Fibroblast of villous mesenchyme (primary cell): ENCODE data around the gene GRIA1. TPM values are rescaled to one million over a fixed set of nuclear protein-coding genes. Genes with fewer than 3 reads are reported as not detected.

Experiments
- DNase-seq: peaks from one replicate; pipeline ENCODE4 v3.0.0-alpha.2; 2010; ENCODE audit warnings: low read depth
- H3K4me3 ChIP-seq: 2 replicates; pipeline ENCODE4 v1.5.1; 2011; ENCODE audit warnings: low read depth, mild to moderate bottlenecking, low read length
- total RNA-seq: library from RNA; depleted of rRNA; stranded (reverse); fragments of >200 nt; gene quantifications from 2 replicates; pipeline ENCODE4 v1.2.3, GENCODE V29; 2012
- TF ChIP-seq, protein P1 (sequence below): IDR thresholded peaks from 2 replicates; pipeline ENCODE4 v1.5.1; 2012; ENCODE audit warnings: low read depth, mild to moderate bottlenecking, low read length; ENCODE audit not compliant: insufficient read depth

The GRIA1 gene
- total RNA-seq, 1 donor: 22.5 TPM

DNA sequence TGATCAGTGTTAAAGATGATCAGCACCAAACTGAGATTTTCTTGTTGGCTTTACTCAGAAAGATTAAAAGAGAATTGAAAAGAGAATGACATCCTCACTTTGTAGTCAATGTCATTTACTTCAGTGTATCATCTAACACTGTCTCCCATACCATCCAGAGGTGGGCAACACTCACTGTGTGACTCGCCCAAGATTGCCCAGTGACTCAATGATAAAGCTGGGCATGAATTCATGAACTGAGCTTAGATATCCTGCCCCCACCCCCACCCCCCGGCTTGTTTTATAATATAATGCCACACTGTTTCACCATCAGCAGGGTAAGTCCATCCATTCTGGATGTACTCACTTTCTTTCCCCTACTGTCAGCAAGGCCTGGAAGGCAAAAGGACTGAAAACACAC, 306.1 kb downstream of the GRIA1 start:
- TF ChIP-seq, protein P1, sequence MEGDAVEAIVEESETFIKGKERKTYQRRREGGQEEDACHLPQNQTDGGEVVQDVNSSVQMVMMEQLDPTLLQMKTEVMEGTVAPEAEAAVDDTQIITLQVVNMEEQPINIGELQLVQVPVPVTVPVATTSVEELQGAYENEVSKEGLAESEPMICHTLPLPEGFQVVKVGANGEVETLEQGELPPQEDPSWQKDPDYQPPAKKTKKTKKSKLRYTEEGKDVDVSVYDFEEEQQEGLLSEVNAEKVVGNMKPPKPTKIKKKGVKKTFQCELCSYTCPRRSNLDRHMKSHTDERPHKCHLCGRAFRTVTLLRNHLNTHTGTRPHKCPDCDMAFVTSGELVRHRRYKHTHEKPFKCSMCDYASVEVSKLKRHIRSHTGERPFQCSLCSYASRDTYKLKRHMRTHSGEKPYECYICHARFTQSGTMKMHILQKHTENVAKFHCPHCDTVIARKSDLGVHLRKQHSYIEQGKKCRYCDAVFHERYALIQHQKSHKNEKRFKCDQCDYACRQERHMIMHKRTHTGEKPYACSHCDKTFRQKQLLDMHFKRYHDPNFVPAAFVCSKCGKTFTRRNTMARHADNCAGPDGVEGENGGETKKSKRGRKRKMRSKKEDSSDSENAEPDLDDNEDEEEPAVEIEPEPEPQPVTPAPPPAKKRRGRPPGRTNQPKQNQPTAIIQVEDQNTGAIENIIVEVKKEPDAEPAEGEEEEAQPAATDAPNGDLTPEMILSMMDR: no peak
- DNase-seq: no peak
- no peak overlapping the region for H3K4me3 ChIP-seq

- H3K4me3 ChIP-seq: no peak overlapping the region
- TF ChIP-seq, protein P1: no peak
- no peak for DNase-seq
Observed at GRCh38 chr5:153797484-153797883, 307.0 kb downstream of the GRIA1 start.

- no peak for DNase-seq
- TF ChIP-seq, protein P1: no peak
Observed at GRCh38 chr5:153798830-153799229, 308.4 kb downstream of the GRIA1 start.

DNA sequence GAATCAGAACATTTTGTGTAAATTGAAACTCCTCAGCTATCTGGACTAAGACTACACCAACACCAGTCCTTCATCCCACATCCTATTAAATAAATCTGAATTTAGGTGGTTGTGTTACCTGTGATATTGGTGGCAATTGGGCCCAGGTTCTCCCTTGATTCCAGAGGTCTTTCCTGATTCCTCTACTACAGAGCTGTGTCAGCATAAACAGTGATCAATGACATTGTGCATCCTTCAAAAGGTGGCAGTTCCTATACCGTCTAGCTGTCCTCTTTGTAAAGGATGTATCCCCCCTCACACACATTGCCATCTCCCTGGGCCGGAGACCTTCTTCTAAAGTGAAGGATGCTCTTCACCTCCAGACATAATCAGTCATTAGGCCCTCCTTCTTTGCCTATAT, 309.0 kb downstream of the GRIA1 start:
- H3K4me3 ChIP-seq: no peak overlapping the region
- TF ChIP-seq, protein P1: no peak
- no peak for DNase-seq

More at GRCh38 chr5:153798830-153799229, 308.4 kb downstream of the GRIA1 start:
- H3K4me3 ChIP-seq: no peak overlapping the region

DNA sequence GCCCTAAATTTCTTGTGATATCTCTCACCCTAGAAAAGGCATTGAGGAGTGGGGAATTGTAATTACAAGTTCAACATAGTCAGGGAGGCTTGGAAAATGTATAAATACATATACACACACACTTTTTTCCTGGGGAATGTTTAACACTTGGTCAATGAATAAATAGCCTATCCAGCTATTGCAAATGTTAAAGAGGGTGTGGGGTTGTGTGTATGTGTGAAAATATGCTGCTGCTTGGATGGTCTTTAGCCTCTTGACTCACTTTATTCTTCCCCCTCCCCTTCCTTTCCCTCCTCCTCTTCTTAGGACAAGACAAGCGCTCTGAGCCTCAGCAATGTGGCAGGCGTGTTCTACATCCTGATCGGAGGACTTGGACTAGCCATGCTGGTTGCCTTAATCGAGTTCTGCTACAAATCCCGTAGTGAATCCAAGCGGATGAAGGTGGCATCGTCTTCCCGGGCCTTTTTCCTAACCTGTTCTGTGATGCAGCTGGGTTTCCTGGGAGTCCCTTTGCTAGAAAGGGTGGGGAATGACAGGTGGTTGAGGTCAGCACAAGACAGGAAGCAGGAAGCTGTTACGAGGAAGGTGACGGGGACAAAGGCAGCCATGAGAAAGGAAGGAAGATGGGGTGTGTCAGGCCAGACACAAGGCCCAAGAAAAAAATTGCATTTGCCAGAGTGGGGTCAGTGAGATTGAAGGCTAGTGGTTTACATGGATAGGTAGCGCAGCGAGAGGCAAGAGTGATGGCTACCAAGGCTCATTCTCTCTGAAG, 311.8 kb downstream of the GRIA1 start:
- no peak overlapping the region for H3K4me3 ChIP-seq
- TF ChIP-seq, protein P1: no peak
- DNase-seq: no peak

- TF ChIP-seq, protein P1: no peak
- DNase-seq: no peak
- no peak overlapping the region for H3K4me3 ChIP-seq
Observed at GRCh38 chr5:153807801-153808200, 317.3 kb downstream of the GRIA1 start.

DNA sequence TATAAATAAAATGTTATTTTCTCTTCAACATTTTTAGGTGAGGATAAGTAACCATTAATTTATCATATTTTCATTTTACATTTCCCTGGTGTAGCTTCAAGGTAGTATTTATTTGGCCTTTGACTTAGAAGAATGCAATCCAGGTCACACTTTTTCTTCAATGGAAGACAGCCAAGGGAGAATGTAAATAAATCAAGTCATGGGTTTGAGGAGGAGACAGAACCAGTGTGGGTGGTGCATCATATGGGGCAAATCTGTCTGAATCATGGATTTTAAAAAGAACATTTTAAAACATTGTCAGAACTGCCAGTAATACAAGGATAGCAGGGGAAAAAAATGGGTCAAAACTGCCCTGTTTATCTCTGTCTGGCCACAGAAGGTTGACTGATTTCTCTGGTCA, 318.7 kb downstream of the GRIA1 start:
- H3K4me3 ChIP-seq: no peak overlapping the region
- DNase-seq: peak; percentile 39
- TF ChIP-seq, protein P1: no peak
